Caco-2 (cell line): Measurements from ENCODE around the gene TBX21. TPM values are rescaled to one million over a fixed set of nuclear protein-coding genes. Genes with fewer than 3 reads are reported as not detected.

ENCODE experiments used
- BruUV-seq: library from RNA; stranded (reverse); fragments of 400-500 nt; replicated peaks from 2 replicates; lab custom pipeline; 2021; lab: Mats Ljungman, UMichigan
- CTCF ChIA-PET: fragments of 300-600 bp; sonication (Branson Sonifier 250); formaldehyde crosslinking; loops from one replicate; lab custom pipeline; 2022; ENCODE audit warnings: antibody characterized with exemption; lab: Charles Lee
- POLR2A ChIA-PET: fragments of 300-600 bp; sonication (Branson Sonifier 250); formaldehyde crosslinking; loops from one replicate; lab custom pipeline; 2022; ENCODE audit warnings: antibody characterized with exemption; lab: Charles Lee
- DNase-seq, 2 experiments: peaks; one replicate each; pipeline versions ENCODE4 v3.0.0 to v3.0.0-alpha.2; 2020 to 2022
- H3K27me3 ChIP-seq: replicated peaks from 2 replicates; pipeline ENCODE4 v1.6.0; 2011; ENCODE audit warnings: low read length; ENCODE audit not compliant: control insufficient read depth, insufficient read depth
- H3K36me3 ChIP-seq: 2 replicates; pipeline ENCODE4 v1.5.1; 2011; ENCODE audit warnings: low read length; ENCODE audit not compliant: control insufficient read depth, insufficient read depth
- H3K4me1 ChIP-seq: fragments of 250-450 bp; sonication (Bioruptor Pico); 2 replicates; pipeline ENCODE4 v1.5.1; 2020; ENCODE audit warnings: mild to moderate bottlenecking
- H3K4me3 ChIP-seq: 2 replicates; pipeline ENCODE4 v1.5.1; 2011; ENCODE audit warnings: low read depth, mild to moderate bottlenecking, control low read depth, low read length
- H3K9me3 ChIP-seq: fragments of 250-450 bp; sonication (Bioruptor Pico); 2 replicates; pipeline ENCODE4 v1.5.1; 2020; ENCODE audit warnings: mild to moderate bottlenecking, moderate library complexity
- H3K27ac Mint-ChIP-seq: one replicate; pipeline ENCODE4 v1.8.0; 2022; ENCODE audit warnings: mixed read lengths; ENCODE audit not compliant: unreplicated experiment
- H3K27me3 Mint-ChIP-seq: one replicate; pipeline ENCODE4 v1.8.0; 2022; ENCODE audit warnings: mixed read lengths; ENCODE audit not compliant: insufficient read depth, unreplicated experiment
- H3K36me3 Mint-ChIP-seq: one replicate; pipeline ENCODE4 v1.8.0; 2022; ENCODE audit warnings: mild to moderate bottlenecking, mixed read lengths; ENCODE audit not compliant: insufficient read depth, unreplicated experiment
- H3K4me1 Mint-ChIP-seq: one replicate; pipeline ENCODE4 v1.8.0; 2022; ENCODE audit warnings: low read depth, mixed read lengths; ENCODE audit not compliant: unreplicated experiment
- H3K4me3 Mint-ChIP-seq: one replicate; pipeline ENCODE4 v1.8.0; 2022; ENCODE audit warnings: mild to moderate bottlenecking, moderate library complexity, mixed read lengths; ENCODE audit not compliant: unreplicated experiment
- H3K9me3 Mint-ChIP-seq: one replicate; pipeline ENCODE4 v1.8.0; 2022; ENCODE audit warnings: mixed read lengths; ENCODE audit not compliant: unreplicated experiment
- intact Hi-C: fragments of 100-400 bp; cut with micrococcal nuclease; formaldehyde crosslinking; loops from one replicate; pipeline ENCODE4 v1.10.0; 2022; ENCODE audit not compliant: unreplicated experiment
- total RNA-seq: library from RNA; stranded (reverse); gene quantifications from 2 replicates; pipeline ENCODE4 v1.2.3, GENCODE V29; 2022
- TF ChIP-seq, protein P1 (sequence below), 2 experiments: fragments of 200-600 bp in 1 of 2; IDR thresholded peaks; 1 replicate in 1 of 2; 2 replicates in 1 of 2; pipeline versions ENCODE4 v1.5.1 to v1.8.0; 2011 to 2022; ENCODE audit warnings: antibody characterized with exemption in 1 of 2, control low read depth in 1 of 2, inconsistent platforms in 1 of 2, low read depth in 1 of 2, low read length in 1 of 2, mild to moderate bottlenecking in 1 of 2, moderate library complexity in 1 of 2; ENCODE audit not compliant: insufficient read depth in 1 of 2, severe bottlenecking in 1 of 2, unreplicated experiment in 1 of 2

Gene TBX21
- total RNA-seq, 1 experiment from 2014 or later, result not detected

DNA sequence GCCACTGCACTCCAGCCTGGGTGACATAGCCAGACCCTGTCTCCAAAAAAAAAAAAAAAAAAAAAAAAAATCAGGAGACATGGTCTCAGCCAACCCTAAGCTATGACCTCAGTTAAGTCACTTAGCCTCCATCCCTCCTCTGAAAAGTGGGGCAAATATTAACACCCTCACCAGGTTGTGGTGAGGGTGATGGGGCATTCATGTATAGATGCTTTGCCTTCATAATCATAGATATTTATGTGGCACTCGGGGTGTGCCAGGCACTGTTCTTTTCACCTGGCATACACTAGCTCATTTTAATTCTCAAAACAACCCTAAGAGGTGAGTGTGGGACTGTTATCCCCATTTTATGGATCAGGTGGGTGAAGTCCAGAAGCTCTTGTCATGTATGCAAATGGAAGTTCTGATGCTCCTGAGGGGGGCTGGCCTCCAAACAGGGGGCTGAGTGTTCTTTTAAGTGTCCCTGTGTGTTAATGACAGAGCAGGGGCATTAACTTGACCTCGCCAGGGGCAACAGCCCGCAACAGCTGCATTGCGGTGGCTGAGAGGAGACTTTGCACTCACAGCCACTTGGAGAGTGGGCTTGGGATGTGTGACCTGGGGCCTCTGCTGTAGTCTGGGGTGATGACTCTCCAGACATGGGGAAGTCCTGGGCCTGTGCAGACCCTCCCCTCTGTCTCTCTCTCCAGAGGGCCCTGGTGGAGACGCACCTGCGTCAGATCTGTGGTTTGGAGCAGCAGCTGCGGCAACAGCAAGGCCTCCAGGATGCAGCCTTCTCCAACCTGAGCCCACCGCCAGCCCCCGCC lies 34.9 kb upstream of the TBX21 start:
- Mint-ChIP-seq H3K4me3 (no peak overlapping the region), H3K9me3 (no peaks in the 10 kb centered on the region), H3K4me1 (peaks cover 12% of the 10 kb centered on the region), H3K36me3 (peaks cover 20% of the 10 kb centered on the region), H3K27me3 (no peaks in the 10 kb centered on the region), H3K27ac (no peak overlapping the region)
- intact Hi-C loops, result loop anchor here (2.0 kb wide), 2 partner anchors 35 to 45 kb away; partner anchors contain the start of gene TBX21
- Histone ChIP-seq H3K9me3 (no peaks in the 10 kb centered on the region), H3K36me3 (no peaks in the 10 kb centered on the region; the same call in 1 of the 2 replicates), H3K4me3 (no peak overlapping the region), H3K4me1 (peaks cover 9% of the 10 kb centered on the region), H3K27me3 (no peaks in the 10 kb centered on the region)
- no peak for DNase-seq
- ChIA-PET POLR2A (interaction anchor here (0.9 kb wide), 1 partner anchor 49 kb away, joined by 5 read pairs; no protein-coding TSS in a partner anchor), CTCF (interaction anchor here (0.5 to 2.4 kb wide), 13 partner anchors 10 to 1238 kb away, joined by 3 to 19 read pairs (median 6); partner anchors contain the start of genes KPNB1, LRRC46, MRPL10 and TBX21)
- no TSS peak for BruUV-seq
- TF ChIP-seq, protein P1, sequence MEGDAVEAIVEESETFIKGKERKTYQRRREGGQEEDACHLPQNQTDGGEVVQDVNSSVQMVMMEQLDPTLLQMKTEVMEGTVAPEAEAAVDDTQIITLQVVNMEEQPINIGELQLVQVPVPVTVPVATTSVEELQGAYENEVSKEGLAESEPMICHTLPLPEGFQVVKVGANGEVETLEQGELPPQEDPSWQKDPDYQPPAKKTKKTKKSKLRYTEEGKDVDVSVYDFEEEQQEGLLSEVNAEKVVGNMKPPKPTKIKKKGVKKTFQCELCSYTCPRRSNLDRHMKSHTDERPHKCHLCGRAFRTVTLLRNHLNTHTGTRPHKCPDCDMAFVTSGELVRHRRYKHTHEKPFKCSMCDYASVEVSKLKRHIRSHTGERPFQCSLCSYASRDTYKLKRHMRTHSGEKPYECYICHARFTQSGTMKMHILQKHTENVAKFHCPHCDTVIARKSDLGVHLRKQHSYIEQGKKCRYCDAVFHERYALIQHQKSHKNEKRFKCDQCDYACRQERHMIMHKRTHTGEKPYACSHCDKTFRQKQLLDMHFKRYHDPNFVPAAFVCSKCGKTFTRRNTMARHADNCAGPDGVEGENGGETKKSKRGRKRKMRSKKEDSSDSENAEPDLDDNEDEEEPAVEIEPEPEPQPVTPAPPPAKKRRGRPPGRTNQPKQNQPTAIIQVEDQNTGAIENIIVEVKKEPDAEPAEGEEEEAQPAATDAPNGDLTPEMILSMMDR (IDR thresholded peaks at IDR 0.05; ENCODE audit: insufficient read depth in 1 of 2, low read depth in 1 of 2, low read length in 1 of 2, severe bottlenecking in 1 of 2, unreplicated experiment in 1 of 2), result no peak

DNA sequence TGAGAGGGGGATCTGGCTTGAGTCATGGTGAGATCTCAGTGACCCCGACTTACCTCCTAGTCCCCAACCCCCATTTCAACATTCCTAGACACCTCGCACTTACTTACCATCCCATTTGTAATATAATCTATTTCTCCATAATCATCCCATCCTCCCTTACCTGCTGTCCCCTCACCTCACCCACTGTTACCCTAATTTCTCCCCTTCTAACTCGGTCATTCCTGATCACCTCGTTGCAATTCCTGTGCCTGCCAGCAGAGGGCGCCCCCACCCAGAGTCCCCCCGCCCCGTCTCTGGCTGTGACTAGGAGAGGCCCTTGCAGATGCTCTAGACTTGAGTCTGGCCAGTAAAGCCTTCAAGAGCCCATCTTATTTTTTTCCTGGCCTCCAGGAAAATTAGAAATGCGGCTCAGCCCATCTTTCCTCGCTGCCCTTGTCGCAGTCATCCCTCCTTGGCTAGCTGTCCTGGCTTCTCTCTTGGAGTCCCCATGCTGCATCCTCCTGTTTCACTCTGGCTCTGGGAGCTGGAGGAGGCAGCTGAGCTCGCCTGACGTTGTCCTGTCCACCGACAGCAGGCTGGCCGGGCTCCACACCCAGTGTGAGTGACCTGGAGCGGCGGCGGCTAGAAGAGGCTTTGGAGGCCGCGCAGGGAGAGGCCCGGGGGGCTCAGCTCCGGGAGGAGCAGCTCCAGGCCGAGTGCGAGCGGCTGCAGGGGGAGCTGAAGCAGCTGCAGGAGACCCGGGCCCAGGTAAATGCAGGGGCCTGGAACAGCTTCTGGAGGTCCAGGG lies 34.1 kb upstream of the TBX21 start:
- no peaks in the 10 kb centered on the region; the same call in 1 of the 2 replicates for H3K36me3 ChIP-seq
- intact Hi-C loops, result loop anchor here (1.0 to 2.0 kb wide), 4 partner anchors 18 to 103 kb away; partner anchors contain the start of gene TBX21
- H3K4me1 ChIP-seq, result peaks cover 6% of the 10 kb centered on the region
- no peak overlapping the region for H3K27ac Mint-ChIP-seq
- POLR2A ChIA-PET, result no interaction called here
- peaks cover 7% of the 10 kb centered on the region for H3K4me1 Mint-ChIP-seq
- H3K9me3 ChIP-seq, result no peaks in the 10 kb centered on the region
- H3K9me3 Mint-ChIP-seq, result no peaks in the 10 kb centered on the region
- no TSS peak for BruUV-seq
- CTCF ChIA-PET, result interaction anchor here (0.6 to 2.4 kb wide), 8 partner anchors 8 to 132 kb away, joined by 3 to 8 read pairs (median 5); partner anchors contain the start of genes LRRC46, MRPL10 and TBX21
- no peaks in the 10 kb centered on the region for H3K27me3 Mint-ChIP-seq
- H3K4me3 ChIP-seq, result no peak overlapping the region
- H3K36me3 Mint-ChIP-seq, result peaks cover 13% of the 10 kb centered on the region
- DNase-seq, result peak; percentile 85 to 88
- H3K4me3 Mint-ChIP-seq, result no peak overlapping the region
- TF ChIP-seq, protein P1 (IDR thresholded peaks at IDR 0.05; ENCODE audit: insufficient read depth in 1 of 2, low read depth in 1 of 2, low read length in 1 of 2, severe bottlenecking in 1 of 2, unreplicated experiment in 1 of 2), result peak; percentile 100
- no peaks in the 10 kb centered on the region for H3K27me3 ChIP-seq

DNA sequence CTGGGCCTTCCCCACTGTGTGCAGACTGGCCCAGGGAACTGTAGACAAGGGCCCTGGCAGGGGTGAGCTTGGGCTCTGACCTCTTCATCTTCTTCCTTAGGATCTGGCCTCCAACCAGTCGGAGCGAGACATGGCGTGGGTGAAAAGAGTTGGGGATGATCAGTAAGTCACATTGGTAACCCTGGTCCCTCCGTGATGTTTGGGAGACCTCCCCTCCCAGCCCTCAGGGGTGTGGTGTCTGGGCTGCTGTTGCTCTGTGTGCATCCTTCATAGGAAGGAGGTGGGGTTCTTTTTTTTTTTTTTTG lies 33.5 kb upstream of the TBX21 start:
- Mint-ChIP-seq H3K4me1 (peaks cover 7% of the 10 kb centered on the region), H3K36me3 (peaks cover 13% of the 10 kb centered on the region), H3K27ac (no peak overlapping the region), H3K9me3 (no peaks in the 10 kb centered on the region), H3K27me3 (no peaks in the 10 kb centered on the region), H3K4me3 (no peak overlapping the region)
- BruUV-seq, result no TSS peak
- Histone ChIP-seq H3K36me3 (no peaks in the 10 kb centered on the region; the same call in 1 of the 2 replicates), H3K9me3 (no peaks in the 10 kb centered on the region), H3K4me1 (peaks cover 6% of the 10 kb centered on the region), H3K27me3 (no peaks in the 10 kb centered on the region), H3K4me3 (no peak overlapping the region)
- intact Hi-C loops, result loop anchor here (1.0 to 2.0 kb wide), 4 partner anchors 18 to 103 kb away; partner anchors contain the start of gene TBX21
- DNase-seq, result no peak
- TF ChIP-seq, protein P1 (IDR thresholded peaks at IDR 0.05; ENCODE audit: insufficient read depth in 1 of 2, low read depth in 1 of 2, low read length in 1 of 2, severe bottlenecking in 1 of 2, unreplicated experiment in 1 of 2), result no peak
- CTCF ChIA-PET, result interaction anchor here (0.6 to 2.4 kb wide), 9 partner anchors 8 to 510 kb away, joined by 3 to 8 read pairs (median 4); partner anchors contain the start of genes CDC27, LRRC46, MRPL10 and TBX21
- POLR2A ChIA-PET, result interaction anchor here (0.7 kb wide), 2 partner anchors 51 to 196 kb away, joined by 4 to 11 read pairs; partner anchors contain the start of gene SP2
